ENCODE results near the gene FREY1.

Gene FREY1

GRCh38 chr11:45945397-45945999, 38.4 kb upstream of the FREY1 start:
- TF ChIP-seq YY1 (IDR thresholded peaks at IDR 0.05; ENCODE audit: low read depth) = no peak
- no peak for TF ChIP-seq MAX (IDR thresholded peaks at IDR 0.05)
- no peak for TF ChIP-seq TCF12 (IDR thresholded peaks at IDR 0.05; ENCODE audit: low read depth)
- TF ChIP-seq USF1 (IDR thresholded peaks at IDR 0.05) = no peak
- no peak for TF ChIP-seq TAF1 (IDR thresholded peaks at IDR 0.05; ENCODE audit: low read depth)
- no peak for TF ChIP-seq CREB1 (IDR thresholded peaks at IDR 0.05; ENCODE audit: low read depth)
- TF ChIP-seq EP300 (IDR thresholded peaks at IDR 0.05; ENCODE audit: borderline replicate concordance) = no peak
- TF ChIP-seq REST (IDR thresholded peaks at IDR 0.05; ENCODE audit: low read depth) = no peak

- TF ChIP-seq NFIC (IDR thresholded peaks at IDR 0.05) (no peak), EGR1 (IDR thresholded peaks at IDR 0.05) (no peak), RAD21 (IDR thresholded peaks at IDR 0.05; ENCODE audit: low read depth) (no peak), ZBTB7A (IDR thresholded peaks at IDR 0.05; ENCODE audit: low read depth) (no peak), USF1 (IDR thresholded peaks at IDR 0.05) (no peak), MAX (IDR thresholded peaks at IDR 0.05) (no peak), CEBPB (IDR thresholded peaks at IDR 0.05) (no peak), FOXM1 (IDR thresholded peaks at IDR 0.05; ENCODE audit: borderline replicate concordance, low read depth) (no peak), YY1 (IDR thresholded peaks at IDR 0.05; ENCODE audit: low read depth) (no peak)
Observed at GRCh38 chr11:45942381-45942780, 35.3 kb upstream of the FREY1 start.

- TF ChIP-seq TEAD4 (IDR thresholded peaks at IDR 0.05) (no peak), FOXM1 (IDR thresholded peaks at IDR 0.05; ENCODE audit: borderline replicate concordance, low read depth) (no peak), YY1 (IDR thresholded peaks at IDR 0.05; ENCODE audit: low read depth) (no peak), CREB1 (IDR thresholded peaks at IDR 0.05; ENCODE audit: low read depth) (no peak)
Observed at GRCh38 chr11:45941285-45941684, 34.2 kb upstream of the FREY1 start.

- TF ChIP-seq MAX (IDR thresholded peaks at IDR 0.05) = no peak
- no peak for TF ChIP-seq CREB1 (IDR thresholded peaks at IDR 0.05; ENCODE audit: low read depth)
- no peak for TF ChIP-seq EP300 (IDR thresholded peaks at IDR 0.05; ENCODE audit: borderline replicate concordance)
- no peak for TF ChIP-seq CEBPB (IDR thresholded peaks at IDR 0.05)
- no peak for TF ChIP-seq RAD21 (IDR thresholded peaks at IDR 0.05; ENCODE audit: low read depth)
- no peak for TF ChIP-seq EGR1 (IDR thresholded peaks at IDR 0.05)
- no peak for TF ChIP-seq REST (IDR thresholded peaks at IDR 0.05; ENCODE audit: low read depth)
- no peak for TF ChIP-seq TEAD4 (IDR thresholded peaks at IDR 0.05)
- no peak for TF ChIP-seq ZBTB7A (IDR thresholded peaks at IDR 0.05; ENCODE audit: low read depth)
- no peak for TF ChIP-seq FOXM1 (IDR thresholded peaks at IDR 0.05; ENCODE audit: borderline replicate concordance, low read depth)
- no peak for TF ChIP-seq USF1 (IDR thresholded peaks at IDR 0.05)
- no peak for TF ChIP-seq TCF12 (IDR thresholded peaks at IDR 0.05; ENCODE audit: low read depth)
- TF ChIP-seq NFIC (IDR thresholded peaks at IDR 0.05) = no peak
- TF ChIP-seq TAF1 (IDR thresholded peaks at IDR 0.05; ENCODE audit: low read depth) = no peak
- TF ChIP-seq YY1 (IDR thresholded peaks at IDR 0.05; ENCODE audit: low read depth) = no peak
Observed at GRCh38 chr11:45939836-45940235, 32.8 kb upstream of the FREY1 start.

GRCh38 chr11:45937916-45938315, 30.8 kb upstream of the FREY1 start:
- TF ChIP-seq CEBPB (IDR thresholded peaks at IDR 0.05) = no peak
- no peak for TF ChIP-seq RAD21 (IDR thresholded peaks at IDR 0.05; ENCODE audit: low read depth)
- TF ChIP-seq ZBTB7A (IDR thresholded peaks at IDR 0.05; ENCODE audit: low read depth) = no peak
- no peak for TF ChIP-seq TCF12 (IDR thresholded peaks at IDR 0.05; ENCODE audit: low read depth)
- no peak for TF ChIP-seq TAF1 (IDR thresholded peaks at IDR 0.05; ENCODE audit: low read depth)
- no peak for TF ChIP-seq REST (IDR thresholded peaks at IDR 0.05; ENCODE audit: low read depth)
- TF ChIP-seq TEAD4 (IDR thresholded peaks at IDR 0.05) = no peak
- TF ChIP-seq CREB1 (IDR thresholded peaks at IDR 0.05; ENCODE audit: low read depth) = no peak
